ENCODE results near the gene PDPR.
"Not testable (repeated sequence)": the region's sequence is repeated elsewhere in the genome, so short reads cannot be mapped to it uniquely, and the experiment has no call there.

PDPR gene

DNA sequence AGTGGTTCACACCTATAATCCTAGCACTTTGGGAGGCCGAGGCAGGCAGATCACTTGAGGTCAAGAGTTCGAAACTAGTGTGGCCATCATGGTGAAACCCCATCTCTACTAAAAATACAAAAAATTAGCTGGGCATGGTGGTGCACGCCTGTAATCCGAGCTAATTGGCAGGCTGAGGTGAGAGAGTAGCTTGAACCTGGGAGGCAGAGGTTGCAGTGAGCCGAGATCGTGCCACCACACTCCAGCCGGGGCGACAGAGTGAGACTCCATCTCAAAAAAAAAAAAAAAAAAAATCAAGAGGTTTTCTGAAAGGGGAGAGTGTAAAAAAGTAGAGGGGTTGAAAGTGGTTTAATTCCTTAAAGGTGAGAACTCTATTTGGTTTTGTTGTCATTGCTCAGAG, 21.7 kb downstream of the PDPR start:
- not testable (repeated sequence) for FAIRE-seq

DNA sequence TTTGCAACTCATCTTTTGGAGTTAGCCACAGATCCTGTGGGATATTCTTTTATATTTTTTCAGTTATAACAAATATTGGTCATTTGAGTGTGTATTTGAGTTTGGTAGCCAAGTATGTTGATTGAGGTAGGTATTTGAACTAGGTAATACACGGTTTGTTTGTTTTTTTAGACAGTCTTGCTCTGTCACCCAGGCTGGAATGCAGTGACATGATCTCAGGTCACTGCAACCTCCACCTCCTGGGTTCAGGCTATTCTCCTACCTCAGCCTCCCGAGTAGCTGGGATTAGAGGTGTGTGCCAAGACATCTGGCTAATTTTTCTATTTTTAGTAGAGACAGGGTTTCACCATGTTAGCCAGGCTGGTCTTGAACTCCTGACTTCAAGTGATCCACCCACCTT, 22.5 kb downstream of the PDPR start:
- FAIRE-seq = not testable (repeated sequence)

DNA sequence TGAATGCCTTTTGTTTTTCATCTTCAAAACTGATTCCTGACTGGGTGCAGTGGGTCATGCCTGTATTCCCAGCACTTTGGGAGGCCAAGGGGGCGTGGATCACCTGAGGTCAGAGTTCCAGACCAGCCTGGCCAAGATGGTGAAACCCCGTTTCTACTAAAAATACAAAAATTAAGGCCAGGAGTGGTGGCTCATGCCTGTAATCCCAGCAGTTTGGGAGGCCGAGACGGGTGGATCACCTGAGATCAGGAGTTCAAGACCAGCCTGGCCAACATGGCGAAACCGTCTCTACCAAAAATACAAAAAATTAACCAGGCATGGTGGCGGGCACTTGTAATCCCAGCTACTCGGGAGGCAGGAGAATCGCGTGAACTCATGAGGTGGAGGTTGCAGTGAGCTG, 28.6 kb downstream of the PDPR start:
- FAIRE-seq = not testable (repeated sequence)

DNA sequence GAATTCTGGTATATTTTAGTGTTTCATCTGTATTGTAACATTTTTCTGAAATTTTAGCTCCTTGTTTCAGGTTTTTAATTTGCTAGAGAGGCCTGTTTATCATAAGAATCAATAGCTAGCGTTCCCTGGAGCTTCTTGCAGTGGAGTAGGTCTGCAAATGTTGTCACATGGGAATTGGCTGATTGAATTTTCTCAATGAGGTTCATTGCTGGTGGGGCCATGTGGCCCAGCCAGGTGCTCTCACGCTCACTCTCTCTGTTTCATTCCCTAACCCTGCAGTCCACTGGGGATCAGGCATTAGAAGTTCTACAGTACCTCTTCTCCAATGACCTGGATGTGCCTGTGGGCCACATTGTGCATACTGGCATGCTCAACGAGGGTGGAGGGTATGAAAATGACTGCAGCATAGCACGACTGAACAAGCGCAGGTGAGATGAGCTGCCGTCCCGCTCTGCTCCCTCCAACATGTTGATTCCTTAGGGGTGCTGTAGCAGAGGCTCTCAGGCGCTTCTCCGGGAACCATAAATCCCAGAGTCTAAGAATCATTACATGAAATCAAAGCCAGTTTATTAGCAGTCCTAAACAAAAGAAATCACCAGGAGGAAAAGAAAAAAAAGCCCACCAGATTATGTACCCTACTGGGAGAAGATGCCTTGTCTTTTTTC, 29.2 kb downstream of the PDPR start:
- FAIRE-seq = not testable (repeated sequence)

DNA sequence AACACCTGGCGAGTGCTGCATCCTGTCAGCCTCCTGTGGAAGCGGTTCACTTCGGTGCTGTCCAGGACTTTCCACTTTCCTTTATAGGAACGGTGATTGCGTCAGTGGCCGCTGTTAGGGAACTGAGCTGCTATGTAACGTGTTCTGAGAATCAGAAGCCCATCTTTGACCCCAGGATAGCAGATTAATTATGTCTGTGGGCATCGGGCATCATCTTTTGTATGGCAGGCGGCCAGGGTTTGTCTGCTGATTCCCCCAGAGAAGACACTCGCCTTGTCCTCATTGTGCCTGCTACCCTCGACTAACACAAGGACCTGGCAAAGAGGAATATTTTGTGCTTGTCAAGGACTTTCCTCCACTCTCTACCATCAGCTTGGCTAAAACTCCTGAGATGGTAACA, 33.7 kb downstream of the PDPR start:
- FAIRE-seq = not testable (repeated sequence)

DNA sequence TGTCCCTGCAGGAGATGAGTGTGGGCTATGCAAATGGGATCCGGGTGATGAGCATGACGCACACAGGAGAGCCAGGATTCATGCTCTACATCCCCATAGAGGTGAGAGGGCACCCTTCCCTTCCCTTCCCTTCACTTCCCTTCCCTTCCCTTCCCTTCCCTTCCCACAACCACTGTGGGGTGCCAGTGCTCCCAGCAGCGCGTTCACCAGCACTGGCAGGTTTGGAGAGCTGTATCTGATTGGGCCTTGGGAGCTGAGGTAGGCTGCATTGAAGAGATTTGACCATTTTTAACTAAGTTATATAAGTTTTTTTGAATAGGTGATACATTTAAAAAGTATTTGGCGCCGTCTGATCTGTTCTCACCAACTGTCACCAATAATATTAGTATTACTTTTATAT, 34.3 kb downstream of the PDPR start:
- not testable (repeated sequence) for FAIRE-seq

DNA sequence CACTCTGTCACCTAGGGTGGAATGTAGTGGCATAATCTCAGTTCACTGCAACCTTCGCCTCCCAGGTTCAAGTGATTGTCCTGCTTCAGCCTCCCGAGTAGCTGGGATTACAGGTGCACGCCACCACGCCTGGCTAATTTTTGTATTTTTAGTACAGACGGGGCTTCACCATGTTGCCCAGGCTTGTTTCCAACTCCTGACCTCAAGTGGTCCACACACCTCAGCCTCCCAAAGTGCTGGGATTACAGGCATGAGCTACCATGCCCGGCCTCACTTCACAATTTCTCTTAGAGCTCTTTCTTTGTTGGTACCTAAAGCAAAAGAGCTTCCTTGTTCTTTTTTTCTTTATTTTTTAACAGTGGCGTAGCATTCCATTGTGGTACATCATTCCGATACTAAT, 35.2 kb downstream of the PDPR start:
- FAIRE-seq = not testable (repeated sequence)

DNA sequence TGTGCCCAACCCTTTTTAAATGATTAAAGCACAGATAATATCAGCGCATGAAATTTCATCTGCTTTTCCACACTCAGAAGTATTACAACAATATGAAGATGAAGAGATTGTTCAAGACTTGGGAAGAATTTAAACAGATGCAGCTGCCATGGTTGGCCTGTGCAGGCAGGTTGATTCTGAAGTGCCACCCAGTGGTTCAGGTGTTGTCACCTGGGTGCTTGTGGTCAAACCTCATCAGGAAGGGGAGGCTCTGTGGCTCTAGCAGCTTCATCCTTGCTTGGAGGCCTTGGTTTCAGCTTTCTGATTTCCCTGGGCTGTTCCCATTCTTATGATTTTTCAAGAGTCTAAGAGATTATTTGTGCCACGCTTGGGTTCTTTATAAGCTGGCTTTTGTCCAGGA, 37.3 kb downstream of the PDPR start:
- FAIRE-seq = no peak

DNA sequence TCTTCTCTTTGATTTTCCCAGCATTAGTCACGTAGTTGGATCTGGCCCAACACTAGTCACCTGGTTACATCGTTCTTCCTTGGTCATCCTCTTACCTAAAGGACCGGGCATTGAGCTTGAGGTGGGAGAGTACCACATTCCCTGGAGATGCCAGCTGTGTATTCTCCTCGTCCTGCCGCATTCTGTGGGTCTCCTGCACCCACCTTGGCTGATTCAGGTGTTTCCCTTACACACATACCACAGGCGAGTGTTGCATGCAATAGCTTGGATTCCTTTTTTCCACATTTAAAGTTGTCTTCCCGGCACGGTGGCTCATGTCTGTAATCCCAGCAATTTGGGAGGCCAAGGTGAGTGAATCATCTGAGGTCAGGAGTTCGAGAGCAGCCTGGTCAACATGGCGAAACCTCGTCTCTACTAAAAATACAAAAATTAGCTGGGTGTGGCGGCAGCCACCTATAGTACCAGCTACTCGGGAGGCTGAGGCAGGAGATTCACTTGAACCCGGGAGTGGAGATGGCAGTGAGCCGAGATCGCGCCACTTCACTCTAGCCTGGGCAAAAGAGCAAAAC, 37.9 kb downstream of the PDPR start:
- FAIRE-seq = no peak

DNA sequence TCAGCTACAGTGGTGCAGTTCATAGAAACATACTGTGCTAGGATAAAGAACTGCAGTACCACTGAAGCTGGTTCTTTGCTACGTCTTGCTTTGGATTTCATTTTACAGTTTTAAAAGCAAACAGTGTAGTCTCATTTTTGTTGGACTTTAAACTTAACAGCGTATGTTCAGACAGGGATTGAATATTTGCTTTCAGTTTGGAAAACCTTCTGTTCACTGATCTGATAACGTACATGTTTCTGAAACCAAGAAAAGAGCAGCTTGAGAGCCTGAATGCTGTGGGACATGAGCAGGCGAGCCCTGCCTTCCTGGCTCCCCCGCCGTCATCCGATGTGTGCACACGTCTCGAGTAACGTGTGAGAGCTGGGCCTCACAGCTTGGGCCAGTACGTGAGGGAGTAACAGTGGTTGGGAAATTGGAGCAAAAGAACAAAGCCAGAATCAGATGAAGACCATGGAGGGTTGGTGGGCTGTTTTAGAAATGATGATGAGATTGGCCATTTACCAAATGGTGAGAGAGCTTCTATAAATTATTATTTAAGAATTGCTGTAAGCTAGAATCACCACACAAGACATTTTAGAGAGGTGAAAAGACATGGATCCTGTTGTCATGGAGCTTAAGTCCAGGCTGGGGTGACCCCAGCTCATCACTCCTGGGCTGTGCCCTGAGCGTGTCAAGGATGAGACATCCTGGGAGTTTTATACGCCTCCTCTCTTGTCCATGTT, 38.6 kb downstream of the PDPR start:
- FAIRE-seq = no peak

DNA sequence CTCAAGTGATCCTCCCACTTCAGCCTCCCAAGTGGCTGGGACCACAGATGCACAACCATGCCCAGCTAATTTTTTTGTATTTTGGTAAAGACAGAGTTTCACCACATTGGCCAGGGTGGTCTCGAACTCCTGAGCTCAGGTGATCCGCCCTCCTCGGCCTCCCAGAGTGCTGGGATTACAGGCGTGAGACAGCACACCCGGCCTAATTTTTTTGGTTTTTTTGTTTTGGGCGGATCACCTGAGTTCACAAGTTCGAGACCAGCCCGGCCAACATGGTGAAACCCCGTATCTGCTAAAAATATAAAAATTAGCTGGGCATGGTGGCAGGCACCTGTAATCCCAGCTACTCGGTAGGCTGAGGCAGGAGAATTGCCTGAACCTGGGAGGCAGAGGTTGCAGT, 40.6 kb downstream of the PDPR start:
- not testable (repeated sequence) for FAIRE-seq

DNA sequence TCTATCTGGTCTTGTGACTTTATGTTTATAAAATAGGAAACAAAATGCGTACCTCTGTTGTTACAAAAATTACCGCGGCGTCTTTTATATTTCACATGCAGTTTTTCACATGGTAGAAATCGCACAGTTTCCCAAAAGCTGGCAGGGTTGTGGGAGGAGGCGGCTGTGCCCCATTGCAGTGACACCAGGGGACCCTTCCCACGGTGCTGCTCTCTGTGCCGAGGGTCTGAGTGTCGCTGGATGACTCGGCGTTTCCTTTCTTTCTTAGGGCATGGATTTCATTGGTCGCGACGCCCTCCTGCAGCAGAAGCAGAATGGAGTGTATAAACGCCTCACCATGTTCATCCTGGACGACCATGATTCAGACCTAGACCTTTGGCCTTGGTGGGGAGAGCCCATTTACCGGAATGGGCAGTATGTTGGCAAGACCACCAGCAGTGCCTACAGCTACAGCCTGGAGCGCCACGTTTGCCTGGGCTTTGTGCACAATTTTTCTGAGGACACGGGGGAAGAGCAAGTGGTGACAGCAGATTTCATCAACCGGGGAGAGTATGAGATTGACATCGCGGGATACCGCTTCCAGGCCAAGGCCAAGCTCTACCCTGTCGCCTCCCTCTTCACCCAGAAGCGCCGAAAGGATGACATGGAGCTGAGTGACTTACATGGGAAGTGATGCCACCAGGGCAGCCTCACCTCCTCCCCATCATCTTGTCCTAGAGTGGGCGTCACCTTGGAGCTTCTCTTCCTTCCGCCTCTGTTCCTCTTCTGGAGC, 42.3 kb downstream of the PDPR start:
- FAIRE-seq = no peak

DNA sequence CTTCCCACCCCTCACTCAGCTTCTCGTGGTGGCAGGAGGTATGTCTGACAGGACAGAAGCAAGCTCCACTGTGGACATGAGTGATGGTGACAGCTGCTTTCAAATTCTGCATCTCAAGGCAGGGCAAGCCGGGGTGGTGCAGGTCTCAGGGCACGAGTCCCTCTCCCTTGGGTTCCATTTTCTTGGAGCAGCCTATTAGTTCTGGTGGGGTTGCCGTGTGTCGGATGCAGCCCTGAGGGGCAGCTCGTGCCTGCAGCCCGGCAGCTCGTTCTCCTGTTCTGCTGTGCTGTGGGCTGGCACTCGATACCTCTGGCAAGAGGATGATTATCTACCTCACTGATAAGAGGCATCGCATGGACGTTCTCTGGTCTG, 43.0 kb downstream of the PDPR start:
- no peak for FAIRE-seq

DNA sequence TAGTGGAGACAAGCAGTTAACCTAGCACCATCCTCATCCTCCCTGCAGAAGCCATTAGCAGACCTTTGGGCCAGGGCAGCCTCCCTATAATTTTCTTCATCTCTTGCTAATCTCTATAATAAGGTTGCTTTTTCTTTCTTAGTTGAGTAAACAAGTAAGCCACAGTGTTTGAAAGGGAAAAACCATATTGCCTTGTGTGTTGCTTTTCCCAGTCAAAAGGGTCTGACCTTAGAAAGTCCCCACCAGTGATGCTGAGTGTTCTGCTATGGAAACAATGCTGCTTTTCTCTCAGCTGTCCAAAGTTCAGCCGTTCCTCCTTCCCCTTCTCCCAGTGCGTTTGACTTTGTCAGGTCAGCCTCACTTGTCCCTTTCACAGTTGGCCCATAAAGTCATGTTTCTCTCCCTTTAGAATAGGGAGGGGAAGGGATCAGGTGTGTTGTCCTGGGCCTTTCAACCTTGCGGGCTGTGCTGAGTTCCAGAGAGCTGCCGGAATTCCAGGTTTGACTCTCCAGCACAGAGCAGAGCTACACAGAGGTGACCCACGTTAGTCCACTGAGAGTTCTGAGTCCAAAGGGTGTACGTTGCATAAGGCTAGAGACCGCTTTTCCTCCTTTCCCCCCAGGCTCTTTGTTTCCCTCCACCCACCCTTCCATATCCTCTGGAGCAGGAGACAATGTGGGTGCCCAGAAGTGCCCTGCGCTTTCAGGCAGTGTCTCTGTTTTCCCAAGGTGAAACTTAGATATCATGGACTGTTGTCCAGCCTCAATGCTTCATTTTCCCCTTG, 43.5 kb downstream of the PDPR start:
- FAIRE-seq = no peak

DNA sequence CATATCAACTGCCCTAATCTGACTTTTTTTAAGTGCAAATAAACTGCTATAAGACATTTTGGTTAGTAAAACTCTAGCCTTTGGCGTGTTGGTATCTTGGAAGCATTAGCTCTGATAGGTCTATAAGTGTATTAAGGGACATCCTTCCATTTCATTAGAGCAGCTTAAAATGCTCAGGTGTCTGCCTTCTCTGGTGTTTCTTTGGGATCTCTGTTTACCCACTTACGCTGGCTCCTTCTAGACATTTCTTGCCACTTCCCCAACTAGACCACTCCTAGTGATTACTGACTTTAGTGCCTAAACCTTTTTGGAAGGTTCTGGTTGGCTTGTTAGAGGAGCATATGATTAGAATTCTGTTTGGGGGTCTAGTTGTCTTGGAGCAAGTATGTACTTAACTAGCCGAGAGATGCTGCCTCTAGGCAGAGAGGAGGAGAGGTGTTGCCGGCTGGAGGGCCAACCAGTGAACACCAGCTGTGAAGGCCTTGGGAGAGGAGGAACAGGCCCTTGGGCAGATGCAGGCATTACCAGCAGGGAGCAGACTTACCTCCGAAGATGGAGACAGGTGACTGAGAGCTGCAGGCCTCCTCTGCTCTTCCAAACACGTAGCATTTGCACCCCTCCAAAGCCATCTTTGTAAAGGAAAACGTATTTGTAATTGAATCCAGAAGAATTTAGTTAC, 44.3 kb downstream of the PDPR start:
- no peak for FAIRE-seq

DNA sequence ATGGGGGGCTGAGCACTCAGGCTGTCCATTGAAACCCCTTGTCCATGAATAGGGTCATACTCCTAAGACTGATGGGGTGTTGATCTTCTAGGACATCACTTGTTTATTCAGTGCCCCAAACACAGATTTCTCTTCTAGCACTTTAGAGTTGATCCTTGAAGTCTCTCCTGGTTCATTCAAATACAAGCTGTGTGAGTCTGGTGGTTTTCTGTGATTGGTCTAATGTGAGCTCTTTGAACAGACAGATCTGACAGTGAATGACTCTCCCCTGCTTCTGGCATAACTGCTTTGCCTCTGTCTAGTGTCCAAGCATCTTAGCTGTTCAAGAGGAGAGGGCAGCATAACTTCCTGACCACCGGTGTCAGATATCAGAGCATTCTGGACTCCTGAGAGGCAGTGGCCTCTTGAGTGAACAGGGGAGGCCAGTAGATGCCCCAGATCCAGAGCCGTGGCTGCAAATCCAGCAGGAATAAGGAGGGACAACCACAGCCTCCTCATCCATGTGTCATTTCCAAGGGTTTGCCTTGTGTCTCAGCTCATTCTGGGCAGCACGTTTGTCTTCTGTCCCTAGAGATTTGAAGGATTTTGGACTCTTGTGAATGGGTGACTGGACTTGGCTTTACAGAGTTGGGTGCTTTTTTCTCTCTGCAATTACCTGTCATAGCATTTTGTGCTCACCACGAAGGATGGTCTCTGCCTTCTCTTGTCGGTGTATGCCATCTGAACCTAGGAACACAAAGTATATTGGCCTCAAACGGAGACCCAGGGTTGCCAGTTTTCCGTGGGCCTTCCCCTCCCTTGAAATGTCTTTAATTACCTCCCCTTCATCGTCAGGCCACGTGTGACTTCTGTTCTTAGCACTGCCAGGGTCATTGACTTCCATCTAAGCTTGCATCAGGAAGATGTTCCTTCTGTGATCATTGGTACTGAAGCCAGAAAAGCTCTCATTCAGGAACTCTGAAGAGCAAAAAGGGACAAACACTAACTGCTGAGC, 45.5 kb downstream of the PDPR start:
- no peak for FAIRE-seq

DNA sequence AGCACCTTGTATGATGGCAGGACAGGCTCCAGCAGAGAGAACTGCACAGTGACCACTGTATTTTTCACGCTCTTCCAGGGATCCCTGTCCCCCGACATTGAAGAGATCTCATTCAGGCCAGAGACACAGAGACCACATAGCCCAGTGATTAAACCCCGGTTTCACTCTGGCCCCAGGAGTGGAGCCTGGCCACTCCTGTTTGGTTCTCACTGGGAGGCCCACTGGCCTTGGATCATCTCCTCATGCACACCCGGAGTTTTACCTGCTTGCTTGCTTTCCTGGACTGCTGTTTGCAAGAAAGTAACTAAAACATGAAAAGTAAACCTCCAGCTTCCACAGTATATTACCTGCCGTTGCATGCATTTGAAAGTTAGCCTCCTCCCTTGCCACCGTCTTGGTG, 46.3 kb downstream of the PDPR start:
- no peak for FAIRE-seq

DNA sequence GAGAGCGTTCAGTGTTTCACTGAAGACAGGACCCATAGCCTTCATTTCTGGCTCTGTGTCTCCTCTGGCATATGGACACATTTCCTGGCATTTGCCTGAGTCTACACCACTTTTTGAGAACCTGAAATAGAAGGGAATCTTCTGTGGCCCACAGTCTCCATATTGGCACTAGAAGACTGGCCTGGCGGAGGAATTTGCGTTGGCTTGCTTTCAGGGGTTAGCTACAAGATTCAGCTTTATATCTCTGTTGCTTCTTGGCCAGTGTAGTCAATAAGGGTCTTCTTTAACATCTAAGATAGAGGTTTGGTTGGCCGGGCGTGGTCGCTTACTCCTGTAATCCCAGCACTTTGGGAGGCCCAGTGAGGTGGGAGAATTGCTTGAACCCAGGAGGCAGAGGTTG, 46.7 kb downstream of the PDPR start:
- FAIRE-seq = no peak

DNA sequence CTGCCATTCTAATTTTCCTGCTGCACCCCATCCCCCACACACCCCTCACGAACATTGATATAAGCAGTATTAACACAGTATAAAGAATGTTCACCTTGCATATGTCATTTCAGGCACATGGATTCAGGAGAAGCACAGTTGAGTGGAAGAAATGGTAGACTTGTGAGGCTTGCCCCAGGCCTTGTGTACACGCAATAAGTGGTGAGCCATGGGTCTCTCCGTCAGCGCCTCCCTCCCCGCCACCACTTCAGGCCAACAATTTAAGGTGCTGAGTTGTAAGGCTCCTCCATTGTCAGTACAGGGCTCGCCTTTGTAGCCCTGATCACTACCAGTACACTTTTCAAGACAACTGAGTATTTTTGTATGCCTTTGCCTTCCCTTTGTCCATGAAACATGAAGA, 47.2 kb downstream of the PDPR start:
- FAIRE-seq = no peak

DNA sequence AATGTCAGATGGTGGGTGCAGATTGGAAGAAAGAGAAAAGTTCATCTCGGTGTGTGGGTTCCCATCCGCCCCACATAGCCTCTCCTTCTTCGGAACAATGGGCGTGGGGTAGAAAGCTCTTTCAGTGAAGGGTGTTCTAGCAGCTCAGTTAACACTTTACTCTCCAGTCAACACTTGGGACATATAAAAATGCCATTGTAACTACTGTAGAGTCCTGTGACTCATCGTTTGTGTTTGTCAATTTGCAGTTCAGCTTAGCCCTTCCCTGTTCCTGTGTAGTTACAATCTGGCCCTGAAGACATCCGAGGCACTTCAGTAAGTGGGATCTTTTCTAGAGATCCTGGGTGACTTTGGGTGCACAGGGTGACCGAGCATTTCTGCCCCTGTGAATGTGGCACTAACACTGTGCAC, 47.9 kb downstream of the PDPR start:
- FAIRE-seq = no peak

DNA sequence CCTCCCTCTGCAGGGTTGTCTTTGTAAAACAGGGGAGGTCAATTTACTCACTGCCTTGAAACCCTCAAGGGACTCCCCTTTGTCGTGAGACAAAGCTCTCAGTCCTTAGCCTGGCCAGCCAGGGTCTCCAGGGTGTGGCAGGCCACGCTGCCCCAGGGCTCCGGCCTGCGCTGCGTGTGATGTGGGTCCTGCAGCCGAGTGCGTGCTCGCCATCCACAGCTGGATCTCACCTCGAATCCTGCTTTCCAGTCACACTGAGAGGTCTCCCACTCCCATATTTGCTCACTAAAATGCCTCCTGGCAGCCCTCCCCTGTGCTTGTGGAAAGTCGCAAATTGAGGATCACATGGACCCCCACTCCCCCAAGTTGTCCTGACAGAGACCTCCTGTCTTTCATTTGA, 49.5 kb downstream of the PDPR start:
- no peak for FAIRE-seq
